ENCODE data around the gene MT1B. TPM values are rescaled to one million over a fixed set of nuclear protein-coding genes. Genes with fewer than 3 reads are reported as not detected.

Gene MT1B
- total RNA-seq, 2 experiments from 2014 or later: not detected

DNA sequence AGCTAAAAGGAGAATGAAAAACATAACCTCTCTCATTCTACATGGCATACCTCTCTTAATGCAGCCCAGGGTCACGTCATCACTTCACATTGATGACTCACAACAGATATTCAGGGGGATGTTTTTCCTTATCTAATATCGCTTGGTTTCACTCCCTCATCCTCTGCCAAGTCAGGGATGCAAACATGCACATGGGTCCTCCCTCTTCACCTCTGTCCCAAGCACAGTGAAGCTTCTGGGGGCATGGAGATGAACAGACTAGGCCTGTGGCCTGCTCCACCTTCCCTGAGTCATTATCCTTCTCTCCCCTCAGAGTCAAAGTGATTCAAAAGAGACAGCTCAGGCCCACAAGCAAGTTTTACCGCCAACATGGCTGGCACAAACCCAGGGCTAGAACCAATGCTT is 45.6 kb upstream of the MT1B start:
- Histone ChIP-seq H3K9me3 (ENCODE audit: low read length) (no peaks in the 10 kb centered on the region), H3K9me2 (ENCODE audit: insufficient read depth, low read length) (no peaks in the 10 kb centered on the region), H4K20me1 (ENCODE audit: insufficient read depth, low read length) (no peaks in the 10 kb centered on the region), H3K79me2 (ENCODE audit: insufficient read depth, low read depth, low read length) (no peaks in the 10 kb centered on the region), H3K4me3 (ENCODE audit: low read depth, low read length, poor library complexity, severe bottlenecking) (no peak overlapping the region), H3K4me2 (ENCODE audit: low read length) (no peak overlapping the region), H2AFZ (ENCODE audit: low read length) (no peak overlapping the region; the same call in 1 of the 2 replicates), H3K4me1 (ENCODE audit: insufficient read depth, low read length, poor library complexity, severe bottlenecking) (peaks cover 45% of the 10 kb centered on the region), H3K27ac (ENCODE audit: low read depth, low read length, poor library complexity, severe bottlenecking) (no peak overlapping the region), H3K36me3 (ENCODE audit: insufficient read depth, low read length) (no peaks in the 10 kb centered on the region)
- intact Hi-C loops (cut with micrococcal nuclease; ENCODE audit: unreplicated experiment): no loop called here
- ChIA-PET POLR2A (interaction anchor here (0.7 kb wide), 1 partner anchor 34 kb away, joined by 3 read pairs; no protein-coding TSS in a partner anchor), CTCF (ENCODE audit: unreplicated experiment) (interaction anchor here (0.6 to 1.0 kb wide), 2 partner anchors 24 to 30 kb away, joined by 3 to 5 read pairs; no protein-coding TSS in a partner anchor)
- TF ChIP-seq CTCF (conservative IDR thresholded peaks at IDR 0.05; ENCODE audit: low read length): no peak
- TF ChIP-seq EZH2phosphoT487 (IDR thresholded peaks at IDR 0.05; ENCODE audit: borderline replicate concordance, low read depth, low read length): no peak
- BruUV-seq (replicated peaks): no TSS peak
- no peak for DNase-seq (ENCODE audit: low spot score)

GRCh38 chr16:56606476-56607108 is 45.1 kb upstream of the MT1B start:
- Histone ChIP-seq H2AFZ (ENCODE audit: low read length) (no peak overlapping the region), H3K9me3 (ENCODE audit: low read length) (no peaks in the 10 kb centered on the region), H3K36me3 (ENCODE audit: insufficient read depth, low read length) (no peaks in the 10 kb centered on the region), H3K27ac (ENCODE audit: low read depth, low read length, poor library complexity, severe bottlenecking) (no peak overlapping the region), H3K4me1 (ENCODE audit: insufficient read depth, low read length, poor library complexity, severe bottlenecking) (peaks cover 50% of the 10 kb centered on the region), H3K4me2 (ENCODE audit: low read length) (no peak overlapping the region), H3K4me3 (ENCODE audit: low read depth, low read length, poor library complexity, severe bottlenecking) (no peak overlapping the region), H4K20me1 (ENCODE audit: insufficient read depth, low read length) (no peaks in the 10 kb centered on the region), H3K79me2 (ENCODE audit: insufficient read depth, low read depth, low read length) (no peaks in the 10 kb centered on the region), H3K9me2 (ENCODE audit: insufficient read depth, low read length) (no peaks in the 10 kb centered on the region)
- ChIA-PET POLR2A (no interaction called here), CTCF (ENCODE audit: unreplicated experiment) (no interaction called here)
- no peak for DNase-seq (ENCODE audit: low spot score)
- TF ChIP-seq CTCF (conservative IDR thresholded peaks at IDR 0.05; ENCODE audit: low read length): no peak
- TF ChIP-seq EZH2phosphoT487 (IDR thresholded peaks at IDR 0.05; ENCODE audit: borderline replicate concordance, low read depth, low read length): no peak
- intact Hi-C loops (cut with micrococcal nuclease; ENCODE audit: unreplicated experiment): no loop called here
- BruUV-seq (replicated peaks): no TSS peak

GRCh38 chr16:56607109-56607618 is 44.5 kb upstream of the MT1B start:
- H3K9me2 ChIP-seq (ENCODE audit: insufficient read depth, low read length): no peaks in the 10 kb centered on the region
- no peak overlapping the region for H2AFZ ChIP-seq (ENCODE audit: low read length)
- TF ChIP-seq EZH2phosphoT487 (IDR thresholded peaks at IDR 0.05; ENCODE audit: borderline replicate concordance, low read depth, low read length): no peak
- no peak for TF ChIP-seq CTCF (conservative IDR thresholded peaks at IDR 0.05; ENCODE audit: low read length)
- H3K27ac ChIP-seq (ENCODE audit: low read depth, low read length, poor library complexity, severe bottlenecking): no peak overlapping the region
- H3K4me3 ChIP-seq (ENCODE audit: low read depth, low read length, poor library complexity, severe bottlenecking): no peak overlapping the region
- no peaks in the 10 kb centered on the region for H3K9me3 ChIP-seq (ENCODE audit: low read length)
- intact Hi-C loops (cut with micrococcal nuclease; ENCODE audit: unreplicated experiment): no loop called here
- CTCF ChIA-PET (ENCODE audit: unreplicated experiment): no interaction called here
- DNase-seq (ENCODE audit: low spot score): no peak
- H3K79me2 ChIP-seq (ENCODE audit: insufficient read depth, low read depth, low read length): no peaks in the 10 kb centered on the region
- no peaks in the 10 kb centered on the region for H4K20me1 ChIP-seq (ENCODE audit: insufficient read depth, low read length)
- POLR2A ChIA-PET: no interaction called here
- peaks cover 52% of the 10 kb centered on the region for H3K4me1 ChIP-seq (ENCODE audit: insufficient read depth, low read length, poor library complexity, severe bottlenecking)
- H3K36me3 ChIP-seq (ENCODE audit: insufficient read depth, low read length): no peaks in the 10 kb centered on the region
- no TSS peak for BruUV-seq (replicated peaks)
- no peak overlapping the region for H3K4me2 ChIP-seq (ENCODE audit: low read length)

All from OCI-LY7 (cell line).